Measurements from ENCODE around the gene RFC2.

- TF ChIP-seq EZH2 (IDR thresholded peaks at IDR 0.05; ENCODE audit: insufficient read depth, poor library complexity, severe bottlenecking), result no peak
- TF ChIP-seq EZH2phosphoT487 (IDR thresholded peaks at IDR 0.05; ENCODE audit: insufficient read depth, low read depth), result no peak
Measured at GRCh38 chr7:74262639-74263398, 8.6 kb upstream of the RFC2 start.

Measured in GM23248 (cell line).